ENCODE measurements around the gene C5orf22.
A peak's percentile ranks its signal among the peaks of the same experiment; 100 is the strongest.
"Not testable (repeated sequence)": the region's sequence is repeated elsewhere in the genome, so short reads cannot be mapped to it uniquely, and the experiment has no call there.

The C5orf22 gene

DNA sequence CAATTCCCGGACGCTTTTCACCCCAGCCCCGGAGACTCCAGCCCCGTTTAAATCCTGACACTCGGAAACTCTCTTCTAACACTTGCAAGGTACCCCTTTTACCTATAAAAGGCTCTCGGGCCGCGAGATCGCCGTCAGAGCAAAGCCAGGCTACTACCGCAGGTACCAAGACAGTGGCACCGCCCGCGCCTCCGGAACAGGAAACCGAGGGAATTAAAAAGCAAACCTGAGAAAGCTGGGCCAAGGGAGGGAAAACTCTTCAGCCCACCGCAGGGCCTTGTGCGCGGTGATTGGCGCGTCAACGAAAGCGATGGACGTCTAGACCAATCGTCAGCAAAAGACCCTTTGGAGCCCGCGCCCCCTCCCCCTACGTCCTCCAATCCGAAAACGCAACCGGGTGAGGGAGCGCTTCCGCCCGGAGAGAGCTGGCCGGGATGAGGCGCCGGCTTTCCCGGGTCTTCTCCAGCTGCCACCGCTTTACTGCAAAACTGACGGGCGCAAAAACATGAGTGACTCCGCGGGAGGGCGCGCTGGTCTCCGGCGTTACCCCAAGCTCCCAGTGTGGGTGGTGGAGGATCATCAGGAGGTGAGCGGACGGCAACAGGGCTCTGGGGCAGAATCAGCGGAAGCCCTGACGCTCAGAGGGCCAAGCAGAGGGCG, at the start of gene C5orf22, which contains the start of gene DROSHA:
Gene C5orf22, plus strand, starts transcription at position 414 of the 660 bp plus-strand sequence. Its CDS starts 92 bp downstream, at position 506.
Gene DROSHA, minus strand, starts transcription at position 206 of the 660 bp plus-strand sequence. CDS start 3,034 bp downstream, outside the sequence.
- peak; percentile 90 for DNase-seq (ENCODE audit: low read depth)

DNA sequence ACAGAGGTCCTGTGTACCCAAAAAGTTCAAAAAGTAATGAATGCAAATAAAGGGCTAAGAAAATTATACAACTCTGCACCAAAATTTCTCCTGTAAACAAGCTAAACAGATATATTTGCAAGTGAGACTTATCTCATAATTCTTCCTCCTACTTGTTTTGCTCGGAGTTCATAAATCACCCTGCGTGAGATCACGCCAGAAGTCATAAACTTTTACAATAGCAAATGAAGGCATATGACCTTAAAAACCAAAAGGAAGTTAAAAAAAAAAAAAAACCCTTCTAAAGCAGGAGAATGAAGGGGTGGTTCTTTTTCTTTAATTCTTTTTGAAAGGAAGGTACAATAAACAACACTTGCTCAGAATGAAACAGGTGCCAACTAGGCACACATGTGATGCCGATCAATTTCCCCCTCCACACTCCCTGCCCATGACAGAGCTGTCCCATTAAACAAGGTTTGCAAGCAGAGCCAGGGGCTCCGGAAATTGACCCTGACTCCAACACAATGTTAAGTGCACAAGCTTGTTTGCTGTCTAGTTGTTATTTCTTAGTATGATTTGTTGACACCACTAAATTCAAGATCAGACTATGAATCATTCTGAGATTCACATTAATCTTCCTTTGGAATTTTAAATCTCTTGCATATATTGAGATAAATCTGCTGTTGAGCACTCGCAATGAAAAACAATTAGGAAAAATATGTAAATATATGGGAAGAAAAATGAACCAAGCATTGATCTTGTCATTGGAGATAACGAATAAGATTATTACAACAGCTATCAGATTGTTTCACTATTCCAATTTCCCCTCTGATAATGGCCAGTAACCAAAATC, 46.5 kb upstream of the C5orf22 start:
- DNase-seq (ENCODE audit: low read depth), result no peak

DNA sequence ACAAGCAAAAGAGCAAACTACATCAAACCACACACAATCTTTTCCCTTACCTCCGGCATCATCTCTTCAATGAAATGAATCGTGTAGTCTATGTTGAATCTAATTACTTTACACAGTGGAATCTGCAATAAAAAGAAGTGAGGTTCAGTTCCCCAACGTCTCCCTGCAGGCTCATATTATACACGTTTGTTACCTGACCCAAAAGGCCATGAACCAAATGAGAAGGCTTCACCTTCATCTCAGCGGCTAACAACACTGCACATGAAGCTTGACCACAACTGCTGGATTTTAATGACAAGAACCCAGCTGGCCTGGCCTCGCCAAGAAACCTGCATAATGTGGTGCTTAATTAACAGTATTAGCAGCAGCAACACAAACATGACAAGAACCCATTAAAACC, 45.7 kb upstream of the C5orf22 start:
- DNase-seq (ENCODE audit: low read depth), result no peak

DNA sequence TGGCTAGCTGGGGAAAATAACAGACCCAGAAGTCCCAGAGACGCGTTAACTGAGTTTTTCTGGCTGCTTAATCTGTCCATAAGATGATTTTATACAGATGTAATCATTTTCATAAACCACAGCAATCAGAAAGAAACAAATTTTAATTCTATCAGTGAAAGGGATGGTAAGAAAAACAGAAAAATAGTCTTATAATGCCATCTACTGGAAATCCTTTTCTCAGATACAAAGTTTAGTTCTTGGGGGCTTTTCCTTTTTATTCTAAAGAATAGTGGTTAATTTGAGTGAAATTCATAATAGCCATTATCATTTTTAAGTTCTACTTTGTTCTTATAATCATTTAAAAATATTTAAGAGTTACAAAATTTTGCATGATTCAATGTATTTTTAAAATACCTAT, 44.6 kb upstream of the C5orf22 start:
- no peak for DNase-seq (ENCODE audit: low read depth)

DNA sequence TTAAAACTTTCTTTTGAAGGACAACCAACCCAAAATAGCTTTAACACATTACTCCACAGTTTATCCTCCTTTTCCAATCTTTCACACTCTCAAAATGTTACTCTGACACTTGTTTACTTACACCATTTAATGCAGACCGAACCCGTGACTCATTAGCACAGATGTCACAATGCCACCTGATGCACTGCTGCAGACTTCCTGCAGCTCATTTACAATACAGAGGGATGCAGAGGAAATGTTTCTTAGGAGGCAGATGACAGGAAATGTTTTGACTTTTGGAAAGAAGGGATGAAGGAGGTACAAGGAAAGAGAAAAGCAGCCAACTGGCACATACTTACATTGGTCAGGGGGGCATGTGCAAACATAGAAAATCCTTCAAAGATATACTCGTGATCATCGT, 39.2 kb upstream of the C5orf22 start:
- DNase-seq (ENCODE audit: low read depth), result no peak

DNA sequence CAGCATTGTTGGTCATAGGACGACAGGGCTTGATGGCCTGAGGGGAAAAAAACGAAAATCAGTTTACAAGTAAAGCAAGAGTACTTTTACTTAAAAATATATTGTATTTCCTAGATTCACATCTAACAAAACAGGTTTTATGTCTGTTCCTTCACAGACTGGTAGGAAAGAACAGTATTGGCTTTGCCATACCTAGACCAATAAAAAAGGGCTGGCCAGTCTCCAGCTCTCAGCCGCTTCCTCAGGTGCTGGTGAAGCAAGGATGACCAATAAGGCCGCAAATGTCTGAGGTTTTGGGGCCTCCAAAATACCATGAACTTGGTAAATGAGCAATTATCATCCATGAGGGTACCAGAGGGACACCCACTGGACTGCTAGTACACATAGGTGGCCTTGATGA, 36.8 kb upstream of the C5orf22 start:
- DNase-seq (ENCODE audit: low read depth), result no peak

DNA sequence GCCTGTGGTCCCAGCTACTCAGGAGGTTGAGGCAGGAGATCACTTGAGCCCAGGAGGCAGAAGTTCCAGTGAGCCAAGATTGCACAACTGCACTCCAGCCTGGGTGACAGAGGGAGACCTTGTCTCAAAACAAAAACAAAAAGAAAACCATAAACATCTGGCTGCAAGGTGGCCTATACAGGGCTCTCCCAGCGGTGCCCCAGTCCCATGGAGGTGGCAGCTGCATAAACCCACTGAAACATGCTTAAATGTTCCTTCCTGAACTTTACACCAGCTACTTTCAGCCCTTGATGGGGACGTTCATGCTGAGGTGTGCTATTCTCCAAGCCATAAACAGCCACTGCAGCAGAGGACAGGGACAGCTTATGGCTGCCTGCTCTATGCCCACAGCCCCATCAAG, 35.8 kb upstream of the C5orf22 start:
- DNase-seq (ENCODE audit: low read depth), result no peak

DNA sequence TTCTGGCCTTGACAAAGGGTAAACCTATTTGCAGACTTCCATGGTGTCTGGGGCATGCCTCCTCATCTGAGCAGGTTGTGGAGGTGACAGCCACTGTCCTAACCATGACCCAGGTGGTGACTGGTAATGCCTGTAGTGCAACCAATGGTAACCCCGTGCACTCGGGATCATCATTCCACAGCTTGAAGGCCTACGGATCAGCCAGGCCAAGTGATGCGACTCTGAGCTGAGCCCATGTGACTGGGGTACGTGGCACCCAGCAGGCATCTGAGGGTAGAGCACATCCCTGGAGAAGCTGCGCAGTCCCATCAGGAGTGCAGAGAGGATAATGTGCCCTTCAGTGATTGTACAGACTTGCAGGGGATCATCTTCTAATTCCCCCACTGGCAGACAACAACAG, 35.2 kb upstream of the C5orf22 start:
- DNase-seq (ENCODE audit: low read depth), result no peak

DNA sequence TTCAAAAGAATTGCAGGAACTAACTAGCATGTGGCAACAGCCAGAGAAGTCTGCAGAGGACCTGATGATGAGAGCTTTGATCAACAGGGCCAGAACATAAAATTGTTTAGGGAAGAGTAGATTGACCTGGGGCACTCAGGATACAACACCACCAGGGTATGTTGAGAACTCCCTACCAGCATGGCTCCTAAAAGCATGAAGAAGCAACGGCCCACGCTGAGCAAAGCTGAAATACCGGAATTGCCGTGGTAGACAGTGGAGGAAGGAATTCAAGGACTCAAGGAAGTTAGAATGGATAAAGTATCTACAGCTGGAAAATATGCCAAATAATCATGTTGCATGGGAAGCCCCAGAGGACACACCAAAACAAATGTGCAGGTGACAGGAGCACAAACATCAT, 31.8 kb upstream of the C5orf22 start:
- DNase-seq (ENCODE audit: low read depth), result no peak

DNA sequence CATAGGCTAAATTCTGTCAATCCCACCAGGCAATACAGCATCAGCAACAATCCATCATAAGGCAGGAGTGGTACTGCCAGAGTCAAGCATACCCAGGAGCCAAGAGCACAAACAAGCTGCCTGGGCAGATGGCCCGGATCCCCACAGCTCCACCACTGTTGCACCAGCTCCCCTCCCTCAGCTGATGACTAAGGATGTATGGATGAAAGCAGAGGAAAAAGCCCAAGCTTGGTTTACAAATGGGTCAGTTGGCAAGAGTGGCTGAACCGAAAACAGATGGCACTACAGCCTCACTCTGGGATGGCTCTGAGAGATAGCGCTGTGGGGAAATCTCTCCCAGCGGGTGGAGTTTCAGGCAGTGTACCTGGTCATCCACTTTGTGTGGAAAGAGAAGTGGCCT, 29.6 kb upstream of the C5orf22 start:
- no peak for DNase-seq (ENCODE audit: low read depth)

DNA sequence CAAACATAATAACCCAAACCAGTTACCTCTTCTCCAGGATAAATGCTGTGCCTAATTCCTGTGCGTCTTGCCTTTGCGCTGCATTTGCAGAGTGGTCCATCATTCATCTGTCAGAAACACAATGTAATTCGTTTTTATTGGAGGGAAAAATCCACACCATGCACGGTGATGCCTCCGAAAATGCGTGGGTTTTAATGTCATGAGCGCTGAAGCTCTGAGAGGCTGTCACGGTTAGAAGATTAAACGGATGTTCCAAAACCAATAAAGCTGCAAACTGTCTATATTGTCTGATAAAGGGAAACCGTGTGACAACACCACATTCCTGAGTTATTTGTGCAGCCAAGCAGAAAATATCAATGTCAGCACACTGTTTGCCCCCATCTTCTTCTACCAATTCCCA, 27.6 kb upstream of the C5orf22 start:
- no peak for DNase-seq (ENCODE audit: low read depth)

DNA sequence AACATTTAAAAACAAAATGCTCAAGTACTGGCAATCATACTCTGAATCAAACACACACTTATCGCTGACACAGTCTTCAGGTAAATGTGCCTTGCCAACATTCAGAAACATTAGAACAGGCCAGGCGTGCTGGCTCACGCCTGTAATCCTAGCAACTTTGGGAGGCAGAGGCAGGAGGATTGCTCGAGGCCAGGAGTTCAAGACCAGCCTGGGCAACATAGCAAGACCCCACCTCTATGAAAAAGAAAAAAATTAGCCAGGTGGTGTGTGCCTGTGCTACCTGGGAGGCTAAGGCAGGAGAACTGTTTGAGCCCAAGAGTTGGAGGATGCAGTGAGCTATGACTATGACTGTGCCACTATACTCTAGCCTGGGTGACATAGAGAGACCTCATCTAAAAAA, 20.8 kb upstream of the C5orf22 start:
- no peak for DNase-seq (ENCODE audit: low read depth)

DNA sequence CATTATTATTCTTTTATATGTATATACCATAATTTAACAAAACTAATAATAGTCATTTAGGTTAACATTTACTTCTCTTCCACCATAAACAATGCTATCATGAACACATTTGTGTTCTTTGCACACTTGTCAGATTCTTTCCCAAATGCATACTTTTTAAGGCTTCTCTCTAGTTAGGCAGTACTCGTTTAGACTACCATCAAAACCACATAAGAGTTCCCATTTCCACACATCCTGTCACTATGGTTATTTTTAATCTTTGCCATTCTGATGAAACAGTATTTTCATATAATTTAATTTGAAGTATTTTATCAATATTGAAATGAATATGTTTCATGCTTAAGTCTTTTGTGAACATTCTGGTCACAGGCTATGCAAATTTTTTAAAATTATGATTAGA, 15.3 kb upstream of the C5orf22 start:
- no peak for DNase-seq (ENCODE audit: low read depth)

DNA sequence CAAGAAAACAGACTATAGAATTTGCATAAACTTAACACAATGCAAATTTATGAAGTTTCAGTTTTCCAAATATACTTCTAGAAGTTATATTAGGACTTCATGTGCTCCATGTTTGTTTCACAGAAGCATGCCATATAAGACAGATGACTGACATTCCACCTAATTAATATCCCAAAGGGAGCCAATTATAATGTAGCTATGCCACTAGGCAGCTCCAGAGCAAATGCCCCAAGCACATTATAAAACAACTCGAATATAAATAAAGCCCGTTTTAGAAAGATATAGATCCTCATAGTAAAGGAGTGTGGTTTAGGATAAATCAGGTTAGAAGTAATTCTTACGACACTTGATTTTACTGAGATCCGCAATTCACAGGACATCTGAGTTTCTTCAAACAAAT, 9.1 kb upstream of the C5orf22 start:
- no peak for DNase-seq (ENCODE audit: low read depth)

DNA sequence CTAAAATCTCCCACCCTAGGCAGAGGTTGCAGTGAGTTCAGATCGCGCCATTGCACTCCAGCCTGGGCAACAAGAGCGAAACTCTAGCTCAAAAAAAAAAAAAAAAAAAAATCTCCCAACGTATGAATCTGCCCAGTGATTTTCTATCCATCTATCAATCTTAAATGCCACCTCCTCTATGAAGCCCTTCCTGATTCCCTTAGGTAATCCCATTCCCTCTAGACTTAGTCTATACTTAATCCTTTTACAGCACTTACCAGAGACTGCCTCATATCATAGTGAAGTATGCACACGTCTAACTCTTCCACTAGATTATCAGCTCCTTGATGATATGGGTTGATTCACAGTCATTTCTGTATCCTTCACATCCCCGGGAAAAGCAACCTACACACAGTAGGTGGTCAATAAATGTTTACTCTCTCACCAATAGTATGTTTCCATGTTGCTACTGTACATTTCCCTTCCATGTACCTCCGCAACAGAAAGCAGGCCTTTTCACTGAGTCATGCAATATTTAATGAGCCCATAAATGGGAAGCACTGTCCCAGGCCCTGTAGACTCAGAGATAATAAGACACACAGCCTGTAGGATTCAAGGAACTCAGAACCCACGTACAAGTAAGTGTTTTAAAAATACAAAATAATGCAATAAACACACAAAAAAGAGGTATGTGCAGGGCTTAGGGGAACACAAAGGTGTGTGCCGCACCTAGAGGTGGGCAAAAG, 1.4 kb upstream of the C5orf22 start:
- no peak for DNase-seq (ENCODE audit: low read depth)

DNA sequence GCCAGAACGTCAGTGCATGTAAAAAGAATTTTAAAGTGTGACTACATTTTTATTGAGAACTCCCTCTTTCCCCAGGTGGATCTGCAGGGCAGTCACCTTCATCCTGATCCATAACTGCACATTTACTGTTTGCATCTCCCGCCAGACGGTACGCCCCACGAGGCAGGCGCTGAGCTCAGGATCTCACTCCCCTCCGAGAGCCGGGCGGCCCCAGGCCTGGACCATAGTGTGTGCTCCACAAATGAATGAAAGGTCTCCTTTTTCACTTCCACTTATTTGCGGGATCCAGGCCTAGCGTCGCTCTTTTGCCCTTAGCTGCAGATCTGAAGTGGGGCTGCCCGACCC, 586 bp upstream of the C5orf22 start:
- peak; percentile 9 for DNase-seq (ENCODE audit: low read depth)

DNA sequence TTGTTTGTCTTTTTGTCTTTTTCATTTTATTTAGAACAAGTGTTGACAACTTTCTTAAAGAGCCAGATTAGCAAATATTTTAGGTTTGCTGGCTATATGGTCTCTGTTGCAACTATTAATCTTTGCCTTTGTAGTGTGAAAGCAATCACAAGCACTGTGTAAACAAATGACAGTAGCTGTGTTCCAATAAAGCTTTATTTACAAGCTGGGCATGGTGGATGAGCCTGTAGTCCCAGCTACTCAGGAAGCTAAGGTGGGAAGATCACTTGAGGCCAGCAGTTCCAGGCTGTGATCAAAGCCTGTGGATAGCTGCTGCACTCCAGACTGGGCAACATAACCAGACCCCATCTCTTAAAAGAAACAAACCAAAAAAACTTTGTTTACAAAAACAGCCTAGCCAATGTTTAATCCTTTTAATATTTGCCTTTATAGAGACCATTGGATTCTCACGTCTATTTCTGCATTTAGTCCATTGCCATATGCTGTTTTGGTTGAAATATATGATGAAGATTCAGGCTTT, 2.5 kb downstream of the C5orf22 start:
- DNase-seq (ENCODE audit: low read depth), result no peak

DNA sequence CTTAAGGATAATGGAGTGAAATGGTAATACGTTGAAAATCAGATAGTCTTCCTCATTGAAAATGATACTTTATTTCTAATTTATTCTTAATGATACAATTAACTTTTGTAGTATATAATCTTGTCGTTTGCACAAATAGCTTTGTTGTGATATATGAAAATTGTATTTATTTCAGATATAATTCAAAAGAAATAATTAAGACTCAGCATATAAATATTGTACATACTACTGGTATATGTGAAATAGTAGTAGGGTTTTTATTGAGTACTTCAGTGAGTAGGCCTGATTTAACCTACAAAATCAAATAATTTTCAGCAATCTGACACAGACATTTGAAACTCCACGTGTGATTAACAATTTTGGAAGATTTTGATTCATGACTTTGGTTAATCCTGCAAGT, 4.8 kb downstream of the C5orf22 start:
- DNase-seq (ENCODE audit: low read depth), result no peak

DNA sequence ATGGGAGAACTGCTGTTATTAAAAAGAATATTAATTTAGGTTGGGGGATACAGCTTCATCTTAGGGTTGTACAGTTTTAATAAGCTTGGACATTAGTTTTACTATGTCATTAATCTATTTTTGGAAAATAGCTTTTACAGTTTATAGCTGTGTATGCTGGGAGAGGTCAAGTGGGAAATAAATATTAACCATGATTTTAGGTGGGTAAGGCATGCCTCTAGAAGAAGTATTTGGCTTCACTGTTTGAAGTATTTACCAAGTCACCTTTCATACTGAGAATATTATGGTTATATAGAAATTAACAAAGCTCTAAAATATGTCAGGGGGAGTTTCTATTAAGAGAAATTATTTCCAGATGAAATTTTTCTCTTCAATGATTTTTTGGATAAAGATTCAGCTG, 5.2 kb downstream of the C5orf22 start:
- no peak for DNase-seq (ENCODE audit: low read depth)

DNA sequence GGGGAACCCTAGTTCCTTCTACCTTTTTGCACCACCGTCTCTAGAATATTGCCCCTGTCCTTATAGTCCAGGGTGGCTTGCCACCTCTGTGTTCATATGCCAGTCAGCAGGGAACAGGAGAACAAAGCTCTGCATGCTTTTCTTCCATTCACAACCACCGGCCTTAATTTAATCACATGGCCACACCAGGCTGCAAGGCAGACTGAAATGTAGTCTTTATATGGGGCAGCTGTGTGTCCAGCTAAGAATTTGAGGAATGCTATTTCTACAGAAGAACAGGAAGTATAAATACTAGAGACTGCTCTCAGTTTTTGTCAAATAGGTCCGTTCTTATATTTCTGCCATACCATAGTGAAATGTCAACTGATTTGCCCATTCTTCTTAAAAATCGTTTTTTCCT, 5.8 kb downstream of the C5orf22 start:
- DNase-seq (ENCODE audit: low read depth), result no peak

DNA sequence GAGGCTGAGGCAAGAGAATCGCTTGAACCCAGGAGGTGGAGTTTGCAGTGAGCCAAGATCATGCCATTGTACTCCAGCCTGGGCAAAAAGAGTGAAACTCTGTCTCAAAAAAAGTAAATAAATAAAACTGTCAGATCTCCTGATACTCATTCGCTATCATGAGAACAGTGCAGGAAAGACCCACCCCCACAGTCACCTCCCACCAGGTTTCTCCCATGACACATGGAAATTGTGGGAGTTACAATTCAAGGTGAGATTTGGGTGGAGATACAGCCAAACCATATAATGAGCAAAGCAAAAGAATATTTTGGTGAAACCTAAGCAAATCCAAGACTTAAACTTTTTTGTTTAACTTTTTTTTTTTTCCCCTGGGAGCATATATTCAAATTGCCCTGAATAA, 17.0 kb downstream of the C5orf22 start:
- DNase-seq (ENCODE audit: low read depth), result not testable (repeated sequence)

DNA sequence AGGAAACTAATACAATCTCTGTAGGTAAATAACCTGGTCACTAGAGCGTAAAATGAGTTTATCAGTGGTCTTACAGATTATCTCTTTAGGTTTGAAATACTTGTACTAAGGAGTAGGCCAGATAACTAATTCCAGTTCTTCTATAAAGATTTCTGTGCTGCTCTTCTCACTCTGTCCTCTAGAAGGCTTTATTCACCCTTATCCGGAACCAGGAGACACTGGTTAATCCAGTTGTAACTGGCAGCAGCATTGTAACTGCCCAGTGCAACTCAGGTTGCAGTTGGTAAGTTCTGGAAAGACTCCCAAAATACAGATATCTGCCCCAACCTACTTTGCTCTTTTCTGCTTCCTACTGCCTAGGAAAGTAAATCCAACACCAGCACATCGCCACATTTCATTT, 19.8 kb downstream of the C5orf22 start:
- no peak for DNase-seq (ENCODE audit: low read depth)

DNA sequence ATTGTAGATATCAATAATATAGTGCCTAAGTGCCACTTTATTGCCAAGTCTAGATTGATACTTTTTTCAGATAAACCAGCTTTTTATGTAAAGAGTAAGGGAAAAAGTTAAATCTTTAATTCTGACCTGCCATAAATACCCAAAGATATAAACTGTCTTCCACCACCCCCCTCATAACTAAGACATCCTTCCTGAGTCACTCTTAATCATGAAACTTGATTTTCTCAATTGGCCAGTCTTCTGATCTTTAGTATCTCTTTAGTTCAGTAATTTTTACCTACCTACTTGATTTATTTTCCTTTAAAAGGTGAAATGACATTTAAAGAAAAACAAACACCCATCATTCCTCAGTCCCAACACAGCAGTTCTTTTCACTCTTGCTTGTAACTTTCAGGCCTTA, 21.8 kb downstream of the C5orf22 start:
- no peak for DNase-seq (ENCODE audit: low read depth)
